ENCODE data around the gene SLC6A2. TPM values are rescaled to one million over a fixed set of nuclear protein-coding genes. Genes with fewer than 3 reads are reported as not detected.

The SLC6A2 gene
- total RNA-seq, 1 donor from 2014 or later, result 0.26 TPM

- H3K27me3 ChIP-seq (ENCODE audit: control insufficient read depth, insufficient read depth, low read length), result no peaks in the 10 kb centered on the region
- no peak for TF ChIP-seq CTCF (IDR thresholded peaks at IDR 0.05; ENCODE audit: insufficient read depth, low read length, severe bottlenecking)
- H3K36me3 ChIP-seq (ENCODE audit: control insufficient read depth, insufficient read depth, low read length), result no peaks in the 10 kb centered on the region
- H3K4me3 ChIP-seq (ENCODE audit: low read depth, low read length), result no peak overlapping the region
- DNase-seq (ENCODE audit: low read depth) (no peak), FAIRE-seq (no peak)
Measured at GRCh38 chr16:55682086-55682485, 26.3 kb downstream of the SLC6A2 start.

- H3K36me3 ChIP-seq (ENCODE audit: control insufficient read depth, insufficient read depth, low read length), result no peaks in the 10 kb centered on the region
- no peak for TF ChIP-seq CTCF (IDR thresholded peaks at IDR 0.05; ENCODE audit: insufficient read depth, low read length, severe bottlenecking)
- H3K27me3 ChIP-seq (ENCODE audit: control insufficient read depth, insufficient read depth, low read length), result no peaks in the 10 kb centered on the region
- no peak overlapping the region for H3K4me3 ChIP-seq (ENCODE audit: low read depth, low read length)
- FAIRE-seq (no peak), DNase-seq (ENCODE audit: low read depth) (no peak)
Measured at GRCh38 chr16:55685973-55686372, 30.2 kb downstream of the SLC6A2 start.

- FAIRE-seq (no peak), DNase-seq (ENCODE audit: low read depth) (no peak)
- no peak for TF ChIP-seq CTCF (IDR thresholded peaks at IDR 0.05; ENCODE audit: insufficient read depth, low read length, severe bottlenecking)
- Histone ChIP-seq H3K27me3 (ENCODE audit: control insufficient read depth, insufficient read depth, low read length) (no peaks in the 10 kb centered on the region), H3K4me3 (ENCODE audit: low read depth, low read length) (no peak overlapping the region), H3K36me3 (ENCODE audit: control insufficient read depth, insufficient read depth, low read length) (no peaks in the 10 kb centered on the region)
Measured at GRCh38 chr16:55686671-55687070, 30.9 kb downstream of the SLC6A2 start.

GRCh38 chr16:55687802-55688201, 32.0 kb downstream of the SLC6A2 start:
- Histone ChIP-seq H3K27me3 (ENCODE audit: control insufficient read depth, insufficient read depth, low read length) (no peaks in the 10 kb centered on the region), H3K4me3 (ENCODE audit: low read depth, low read length) (no peak overlapping the region), H3K36me3 (ENCODE audit: control insufficient read depth, insufficient read depth, low read length) (no peaks in the 10 kb centered on the region)
- DNase-seq (ENCODE audit: low read depth), result no peak
- TF ChIP-seq CTCF (IDR thresholded peaks at IDR 0.05; ENCODE audit: insufficient read depth, low read length, severe bottlenecking), result no peak
- FAIRE-seq, result no peak

GRCh38 chr16:55690841-55691240, 35.1 kb downstream of the SLC6A2 start:
- H3K27me3 ChIP-seq (ENCODE audit: control insufficient read depth, insufficient read depth, low read length), result no peaks in the 10 kb centered on the region
- TF ChIP-seq CTCF (IDR thresholded peaks at IDR 0.05; ENCODE audit: insufficient read depth, low read length, severe bottlenecking), result no peak
- DNase-seq (ENCODE audit: low read depth), result no peak
- no peak overlapping the region for H3K4me3 ChIP-seq (ENCODE audit: low read depth, low read length)
- H3K36me3 ChIP-seq (ENCODE audit: control insufficient read depth, insufficient read depth, low read length), result no peaks in the 10 kb centered on the region
- no peak for FAIRE-seq

- DNase-seq (ENCODE audit: low read depth) (no peak), FAIRE-seq (no peak)
- no peaks in the 10 kb centered on the region for H3K36me3 ChIP-seq (ENCODE audit: control insufficient read depth, insufficient read depth, low read length)
- no peak for TF ChIP-seq CTCF (IDR thresholded peaks at IDR 0.05; ENCODE audit: insufficient read depth, low read length, severe bottlenecking)
- H3K4me3 ChIP-seq (ENCODE audit: low read depth, low read length), result no peak overlapping the region
- H3K27me3 ChIP-seq (ENCODE audit: control insufficient read depth, insufficient read depth, low read length), result no peaks in the 10 kb centered on the region
Measured at GRCh38 chr16:55691771-55692170, 36.0 kb downstream of the SLC6A2 start.
